Measurements from ENCODE around the gene RPS6KA6. TPM values are rescaled to one million over a fixed set of nuclear protein-coding genes. Genes with fewer than 3 reads are reported as not detected.

The RPS6KA6 gene
- total and polyA plus RNA-seq, 2 experiments from 2014 or later, result 3.6 to 14.0 TPM

DNA sequence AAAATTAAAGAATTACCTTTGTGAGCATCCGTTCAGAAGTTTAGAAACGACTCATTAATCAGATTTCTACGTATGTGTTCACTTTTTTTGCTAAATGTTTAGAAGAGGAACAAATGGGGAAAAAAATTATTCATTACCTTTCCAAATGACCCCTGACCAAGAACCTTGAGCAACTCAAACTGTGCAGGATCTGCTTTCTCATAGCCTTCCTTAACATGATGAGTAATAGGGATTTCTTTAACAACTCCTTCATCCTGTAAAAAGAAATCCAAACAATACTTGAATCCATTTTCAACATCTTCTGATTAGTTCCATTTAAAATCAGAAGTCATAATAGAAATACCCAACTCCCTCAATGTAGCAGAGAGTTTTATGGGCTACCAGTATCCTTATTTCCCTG is 32.1 kb downstream of the RPS6KA6 start:
- Histone ChIP-seq H4K20me1 (replicated peaks; ENCODE audit: insufficient read depth) (no peaks in the 10 kb centered on the region; the same call in 1 of the 2 replicates), H3F3A (replicated peaks; ENCODE audit: low read depth) (no peaks in the 10 kb centered on the region), H3K27ac (ENCODE audit: low read depth) (no peak overlapping the region), H3K36me3 (ENCODE audit: insufficient read depth) (no peaks in the 10 kb centered on the region), H2AFZ (no peak overlapping the region), H3K4me2 (no peak overlapping the region), H3K79me2 (replicated peaks; ENCODE audit: insufficient read depth) (no peaks in the 10 kb centered on the region), H3K27me3 (ENCODE audit: insufficient read depth) (no peaks in the 10 kb centered on the region), H3K4me3 (no peak overlapping the region), H3K9me2 (ENCODE audit: insufficient read depth) (no peaks in the 10 kb centered on the region), H3K4me1 (ENCODE audit: insufficient read depth) (peaks cover 5% of the 10 kb centered on the region; the same call in 1 of the 2 replicates)
- Mint-ChIP-seq H3K27ac (no peak overlapping the region), H3K9me3 (no peaks in the 10 kb centered on the region), H3K4me3 (no peak overlapping the region), H3K36me3 (ENCODE audit: low read depth) (no peaks in the 10 kb centered on the region), H3K27me3 (ENCODE audit: insufficient read depth, low read depth, poor library complexity) (no peaks in the 10 kb centered on the region), H3K4me1 (no peaks in the 10 kb centered on the region)
- DNase-seq (ENCODE audit: low spot score) (no peak), ATAC-seq (no peak)
- no peak for TF ChIP-seq ZNF331 (CRISPR knock-in tag; IDR thresholded peaks at IDR 0.05; ENCODE audit: low read depth)
- TF ChIP-seq STAT1 (IDR thresholded peaks at IDR 0.05; ENCODE audit: unreplicated experiment), result no peak
- TF ChIP-seq EZH2 (IDR thresholded peaks at IDR 0.05; ENCODE audit: low read depth, unreplicated experiment), result no peak
- TF ChIP-seq, protein P1, sequence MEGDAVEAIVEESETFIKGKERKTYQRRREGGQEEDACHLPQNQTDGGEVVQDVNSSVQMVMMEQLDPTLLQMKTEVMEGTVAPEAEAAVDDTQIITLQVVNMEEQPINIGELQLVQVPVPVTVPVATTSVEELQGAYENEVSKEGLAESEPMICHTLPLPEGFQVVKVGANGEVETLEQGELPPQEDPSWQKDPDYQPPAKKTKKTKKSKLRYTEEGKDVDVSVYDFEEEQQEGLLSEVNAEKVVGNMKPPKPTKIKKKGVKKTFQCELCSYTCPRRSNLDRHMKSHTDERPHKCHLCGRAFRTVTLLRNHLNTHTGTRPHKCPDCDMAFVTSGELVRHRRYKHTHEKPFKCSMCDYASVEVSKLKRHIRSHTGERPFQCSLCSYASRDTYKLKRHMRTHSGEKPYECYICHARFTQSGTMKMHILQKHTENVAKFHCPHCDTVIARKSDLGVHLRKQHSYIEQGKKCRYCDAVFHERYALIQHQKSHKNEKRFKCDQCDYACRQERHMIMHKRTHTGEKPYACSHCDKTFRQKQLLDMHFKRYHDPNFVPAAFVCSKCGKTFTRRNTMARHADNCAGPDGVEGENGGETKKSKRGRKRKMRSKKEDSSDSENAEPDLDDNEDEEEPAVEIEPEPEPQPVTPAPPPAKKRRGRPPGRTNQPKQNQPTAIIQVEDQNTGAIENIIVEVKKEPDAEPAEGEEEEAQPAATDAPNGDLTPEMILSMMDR (conservative IDR thresholded peaks at IDR 0.05; ENCODE audit: low read depth in 2 of 2), result no peak

DNA sequence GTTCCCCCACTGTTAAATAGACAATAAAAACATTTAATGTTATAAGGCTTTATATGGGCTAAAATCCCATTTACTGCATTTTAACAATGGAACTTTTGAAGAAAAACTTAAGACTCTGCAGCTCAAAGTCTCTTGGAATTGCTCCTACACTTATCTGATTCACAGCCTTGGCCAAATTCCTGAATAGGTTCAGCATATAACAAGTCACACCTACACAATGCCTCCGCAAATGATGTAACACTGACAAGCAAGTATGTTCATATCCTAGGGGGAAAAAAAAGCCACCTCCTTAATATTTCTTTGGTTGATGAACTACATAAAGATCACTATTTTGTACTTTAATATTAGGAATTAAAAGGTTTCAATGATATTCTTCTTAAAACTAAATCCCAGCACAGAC is 34.5 kb downstream of the RPS6KA6 start:
- Histone ChIP-seq H3F3A (replicated peaks; ENCODE audit: low read depth) (no peaks in the 10 kb centered on the region), H3K36me3 (ENCODE audit: insufficient read depth) (no peaks in the 10 kb centered on the region), H3K4me2 (no peak overlapping the region), H3K79me2 (replicated peaks; ENCODE audit: insufficient read depth) (no peaks in the 10 kb centered on the region), H4K20me1 (replicated peaks; ENCODE audit: insufficient read depth) (no peaks in the 10 kb centered on the region; the same call in 1 of the 2 replicates), H3K27ac (ENCODE audit: low read depth) (no peak overlapping the region), H3K4me1 (ENCODE audit: insufficient read depth) (no peaks in the 10 kb centered on the region), H3K9me2 (ENCODE audit: insufficient read depth) (no peaks in the 10 kb centered on the region), H3K27me3 (ENCODE audit: insufficient read depth) (no peaks in the 10 kb centered on the region), H2AFZ (no peak overlapping the region), H3K4me3 (no peak overlapping the region)
- Mint-ChIP-seq H3K9me3 (no peaks in the 10 kb centered on the region), H3K36me3 (ENCODE audit: low read depth) (no peaks in the 10 kb centered on the region), H3K27me3 (ENCODE audit: insufficient read depth, low read depth, poor library complexity) (no peaks in the 10 kb centered on the region), H3K4me3 (no peak overlapping the region), H3K27ac (no peak overlapping the region), H3K4me1 (no peaks in the 10 kb centered on the region)
- DNase-seq (ENCODE audit: low spot score), result no peak
- ATAC-seq, result no peak
- no peak for TF ChIP-seq EZH2 (IDR thresholded peaks at IDR 0.05; ENCODE audit: low read depth, unreplicated experiment)
- no peak for TF ChIP-seq CREB1 (CRISPR knock-in tag; IDR thresholded peaks at IDR 0.05; ENCODE audit: low read depth)
- TF ChIP-seq, protein P1 (conservative IDR thresholded peaks at IDR 0.05; ENCODE audit: low read depth in 2 of 2), result no peak
- TF ChIP-seq JUNB (IDR thresholded peaks at IDR 0.05; ENCODE audit: unreplicated experiment), result no peak
- no peak for TF ChIP-seq POLR2AphosphoS5 (IDR thresholded peaks at IDR 0.05; ENCODE audit: low read depth)
- TF ChIP-seq, protein P2, sequence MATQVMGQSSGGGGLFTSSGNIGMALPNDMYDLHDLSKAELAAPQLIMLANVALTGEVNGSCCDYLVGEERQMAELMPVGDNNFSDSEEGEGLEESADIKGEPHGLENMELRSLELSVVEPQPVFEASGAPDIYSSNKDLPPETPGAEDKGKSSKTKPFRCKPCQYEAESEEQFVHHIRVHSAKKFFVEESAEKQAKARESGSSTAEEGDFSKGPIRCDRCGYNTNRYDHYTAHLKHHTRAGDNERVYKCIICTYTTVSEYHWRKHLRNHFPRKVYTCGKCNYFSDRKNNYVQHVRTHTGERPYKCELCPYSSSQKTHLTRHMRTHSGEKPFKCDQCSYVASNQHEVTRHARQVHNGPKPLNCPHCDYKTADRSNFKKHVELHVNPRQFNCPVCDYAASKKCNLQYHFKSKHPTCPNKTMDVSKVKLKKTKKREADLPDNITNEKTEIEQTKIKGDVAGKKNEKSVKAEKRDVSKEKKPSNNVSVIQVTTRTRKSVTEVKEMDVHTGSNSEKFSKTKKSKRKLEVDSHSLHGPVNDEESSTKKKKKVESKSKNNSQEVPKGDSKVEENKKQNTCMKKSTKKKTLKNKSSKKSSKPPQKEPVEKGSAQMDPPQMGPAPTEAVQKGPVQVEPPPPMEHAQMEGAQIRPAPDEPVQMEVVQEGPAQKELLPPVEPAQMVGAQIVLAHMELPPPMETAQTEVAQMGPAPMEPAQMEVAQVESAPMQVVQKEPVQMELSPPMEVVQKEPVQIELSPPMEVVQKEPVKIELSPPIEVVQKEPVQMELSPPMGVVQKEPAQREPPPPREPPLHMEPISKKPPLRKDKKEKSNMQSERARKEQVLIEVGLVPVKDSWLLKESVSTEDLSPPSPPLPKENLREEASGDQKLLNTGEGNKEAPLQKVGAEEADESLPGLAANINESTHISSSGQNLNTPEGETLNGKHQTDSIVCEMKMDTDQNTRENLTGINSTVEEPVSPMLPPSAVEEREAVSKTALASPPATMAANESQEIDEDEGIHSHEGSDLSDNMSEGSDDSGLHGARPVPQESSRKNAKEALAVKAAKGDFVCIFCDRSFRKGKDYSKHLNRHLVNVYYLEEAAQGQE (IDR thresholded peaks at IDR 0.05; ENCODE audit: unreplicated experiment), result no peak
